H1 (cell line): ENCODE results near the gene GSPT2. TPM values are rescaled to one million over a fixed set of nuclear protein-coding genes. Genes with fewer than 3 reads are reported as not detected.

Source experiments
- CEBPB ChIP-seq: IDR thresholded peaks from 2 replicates; pipeline ENCODE4 v1.6.1; 2012; ENCODE audit warnings: low read depth, low read length
- EGR1 ChIP-seq: IDR thresholded peaks from 2 replicates; pipeline ENCODE4 v1.6.1; 2011; ENCODE audit warnings: low read depth, low read length, borderline replicate concordance
- POLR2AphosphoS5 ChIP-seq: IDR thresholded peaks from 2 replicates; pipeline ENCODE4 v1.6.1; 2011; ENCODE audit warnings: low read depth, low read length
- SP2 ChIP-seq: IDR thresholded peaks from 2 replicates; pipeline ENCODE4 v1.6.1; 2012; ENCODE audit warnings: mild to moderate bottlenecking, low read length, inconsistent platforms
- USF2 ChIP-seq: IDR thresholded peaks from 2 replicates; pipeline ENCODE4 v1.6.1; 2011; ENCODE audit warnings: low read length, improper control_type of control experiment
- polyA plus RNA-seq, 7 experiments: library from polyadenylated mRNA; depleted of rRNA in 3 of 7; stranded (reverse) in 5 of 7; unstranded in 2 of 7; fragments of >200 nt in 5 of 7; fragments of 200-250 nt in 2 of 7; gene quantifications; 1 replicate in 5 of 7; 2 replicates in 1 of 7; 4 replicates in 1 of 7; pipeline versions ENCODE4 v1.2.1 to v1.2.3, GENCODE V29; 2011 to 2013; ENCODE audit warnings: missing spikeins in 2 of 7, mixed read lengths in 2 of 7
- total RNA-seq: library from RNA; stranded (reverse); fragmentation: NEBNext Ultra II Directional; extraction: Animal tissue kit (Norgen Biotek cat#: 25700); gene quantifications from 2 replicates; pipeline ENCODE4 v1.2.1, GENCODE V29; 2021

The GSPT2 gene
- total and polyA plus RNA-seq, 2 of the 8 experiments (the other 6 are each of a cell fraction or from before 2014, with no cell fraction given): 10.8 to 28.2 TPM

- TF ChIP-seq USF2 (no peak), EGR1 (no peak; the same call in 1 of the 2 replicates), SP2 (no peak), POLR2AphosphoS5 (no peak), CEBPB (no peak)
Measured at GRCh38 chrX:51776851-51777250, 33.6 kb downstream of the GSPT2 start (continued).
